IMR-90 (cell line): Measurements from ENCODE around the gene ARHGAP23. TPM values are rescaled to one million over a fixed set of nuclear protein-coding genes. Genes with fewer than 3 reads are reported as not detected.

Source experiments
- ATAC-seq: fragments of 200-7000 bp; cut with Tn5 transposase; 2 replicates; pipeline ENCODE4 v1.9.1; 2020; ENCODE audit warnings: low read depth, mild to moderate bottlenecking, moderate library complexity
- BruUV-seq: library from RNA; stranded (reverse); fragments of 400-500 nt; replicated peaks from 2 replicates; lab custom pipeline; 2021; lab: Mats Ljungman, UMichigan
- CTCF ChIA-PET: fragments of 300-600 bp; formaldehyde crosslinking; extraction: SDS; loops from one replicate; lab custom pipeline; 2021; ENCODE audit warnings: antibody characterized with exemption; lab: Yijun Ruan, JAX
- POLR2A ChIA-PET: fragments of 300-600 bp; sonication (Branson Sonifier 250); formaldehyde crosslinking; loops from one replicate; lab custom pipeline; 2022; ENCODE audit warnings: antibody characterized with exemption; ENCODE audit not compliant: unreplicated experiment; lab: Charles Lee
- DNase-seq: peaks from one replicate; pipeline ENCODE4 v3.0.0; 2013
- H2AFZ ChIP-seq: replicated peaks from 2 replicates; pipeline ENCODE3; 2013; ENCODE audit warnings: low read length, mild to moderate bottlenecking; ENCODE audit not compliant: poor library complexity
- H2AK5ac ChIP-seq: 2 replicates; pipeline ENCODE4 v1.6.1; 2013; ENCODE audit warnings: low read depth, low read length, inconsistent platforms
- H2AK9ac ChIP-seq: replicated peaks from 2 replicates; pipeline ENCODE3; 2013; ENCODE audit warnings: mild to moderate bottlenecking, low read depth, low read length, moderate library complexity; ENCODE audit not compliant: poor library complexity
- H2BK120ac ChIP-seq: 2 replicates; pipeline ENCODE4 v1.6.1; 2013; ENCODE audit warnings: low read depth, low read length, inconsistent platforms
- H2BK15ac ChIP-seq: 3 replicates; pipeline ENCODE4 v1.6.1; 2013; ENCODE audit warnings: low read depth, low read length, inconsistent platforms
- H2BK20ac ChIP-seq: 2 replicates; pipeline ENCODE4 v1.6.1; 2013; ENCODE audit warnings: low read depth, mild to moderate bottlenecking, inconsistent platforms, low read length, moderate library complexity
- H2BK5ac ChIP-seq: 2 replicates; pipeline ENCODE4 v1.6.1; 2013; ENCODE audit warnings: mild to moderate bottlenecking, low read depth, low read length, inconsistent platforms; ENCODE audit not compliant: poor library complexity, severe bottlenecking
- H3K14ac ChIP-seq: replicated peaks from 2 replicates; pipeline ENCODE4 v1.6.1; 2013; ENCODE audit warnings: low read depth, low read length, inconsistent platforms
- H3K18ac ChIP-seq: 2 replicates; pipeline ENCODE4 v1.6.1; 2013; ENCODE audit warnings: low read depth, low read length, control low read depth
- H3K23ac ChIP-seq: 2 replicates; pipeline ENCODE4 v1.6.1; 2013; ENCODE audit warnings: low read depth, low read length, inconsistent platforms
- H3K27ac ChIP-seq: 2 replicates; pipeline ENCODE4 v1.5.1; 2013; ENCODE audit warnings: mild to moderate bottlenecking, control low read depth, low read length; ENCODE audit not compliant: insufficient read depth
- H3K27me3 ChIP-seq: 2 replicates; pipeline ENCODE4 v1.6.1; 2013; ENCODE audit warnings: low read length; ENCODE audit not compliant: control insufficient read depth, insufficient read depth
- H3K36me3 ChIP-seq: 2 replicates; pipeline ENCODE4 v1.6.1; 2013; ENCODE audit warnings: low read length, mixed read lengths; ENCODE audit not compliant: control insufficient read depth, insufficient read depth
- H3K4ac ChIP-seq: 2 replicates; pipeline ENCODE4 v1.6.1; 2013; ENCODE audit warnings: low read depth, low read length, inconsistent platforms
- H3K4me1 ChIP-seq: 2 replicates; pipeline ENCODE4 v1.6.1; 2013; ENCODE audit warnings: low read length, mixed read lengths; ENCODE audit not compliant: control insufficient read depth, insufficient read depth
- H3K4me2 ChIP-seq: 2 replicates; pipeline ENCODE4 v1.6.1; 2013; ENCODE audit warnings: low read depth, mild to moderate bottlenecking, control low read depth, low read length, moderate library complexity
- H3K4me3 ChIP-seq: 2 replicates; pipeline ENCODE4 v1.5.1; 2013; ENCODE audit warnings: low read depth, mild to moderate bottlenecking, control low read depth, low read length, moderate library complexity; ENCODE audit not compliant: insufficient read depth
- H3K56ac ChIP-seq: 2 replicates; pipeline ENCODE4 v1.6.1; 2013; ENCODE audit warnings: low read length, inconsistent platforms; ENCODE audit not compliant: insufficient read depth; ENCODE audit errors: extremely low read depth
- H3K79me1 ChIP-seq, 2 experiments: 2 replicates each; pipeline ENCODE4 v1.6.1; 2013; ENCODE audit warnings: low read length in 2 of 2, inconsistent platforms in 1 of 2, low read depth in 1 of 2
- H3K9ac ChIP-seq: 2 replicates; pipeline ENCODE4 v1.6.1; 2013; ENCODE audit warnings: low read depth, low read length, control low read depth
- H3K9me1 ChIP-seq: 2 replicates; pipeline ENCODE4 v1.6.1; 2013; ENCODE audit warnings: low read length, inconsistent platforms; ENCODE audit not compliant: insufficient read depth
- H3K9me3 ChIP-seq: 2 replicates; pipeline ENCODE4 v1.6.1; 2013; ENCODE audit warnings: low read length; ENCODE audit not compliant: control insufficient read depth, insufficient read depth
- H4K20me1 ChIP-seq: 2 replicates; pipeline ENCODE4 v1.6.1; 2013; ENCODE audit warnings: low read length, inconsistent platforms; ENCODE audit not compliant: insufficient read depth
- H4K5ac ChIP-seq: 2 replicates; pipeline ENCODE4 v1.6.1; 2013; ENCODE audit warnings: mild to moderate bottlenecking, low read depth, low read length, control low read depth
- H4K8ac ChIP-seq, 2 experiments: 2 replicates each; pipeline ENCODE4 v1.6.1; 2013; ENCODE audit warnings: low read depth in 2 of 2, low read length in 2 of 2, control low read depth in 1 of 2, inconsistent platforms in 1 of 2
- H4K91ac ChIP-seq: 2 replicates; pipeline ENCODE4 v1.6.1; 2013; ENCODE audit warnings: low read depth, low read length, inconsistent platforms; ENCODE audit not compliant: insufficient read depth
- MAZ ChIP-seq: IDR thresholded peaks from 2 replicates; pipeline ENCODE4 v1.6.1; 2012; ENCODE audit warnings: low read depth, mild to moderate bottlenecking, low read length, improper control_type of control experiment, moderate library complexity, borderline replicate concordance
- POLR2A ChIP-seq: IDR thresholded peaks from 2 replicates; pipeline ENCODE4 v1.6.1; 2012; ENCODE audit warnings: mild to moderate bottlenecking, low read depth, low read length
- SMC3 ChIP-seq: fragments of 150-350 bp; IDR thresholded peaks from 2 replicates; pipeline ENCODE4 v1.6.1; 2016; ENCODE audit warnings: low read depth, mild to moderate bottlenecking, antibody characterized with exemption, low read length, moderate library complexity
- WGBS, 2 experiments: methylation state at CpG; one replicate each; pipeline versions ENCODE4 v1.1.5 to v1.1.7; 2013; ENCODE audit warnings: missing lambda C conversion rate in 2 of 2; ENCODE audit not compliant: insufficient read length in 1 of 2; ENCODE audit errors: extremely low coverage in 2 of 2; 5-methylcytosine and 5-hydroxymethylcytosine counted together
- dilution Hi-C: fragments of 300-500 bp; cut with HindIII; formaldehyde crosslinking; loops from one replicate; pipeline ENCODE4 v1.14.3; 2018; ENCODE audit warnings: low sequenced_read_pairs; ENCODE audit not compliant: unreplicated experiment
- in situ Hi-C: fragments of 300-500 bp; cut with MboI; formaldehyde crosslinking; loops from 3 replicates; pipeline ENCODE4 v1.14.3; 2019; ENCODE audit warnings: low sequenced_read_pairs, inconsistent platforms, mixed read lengths
- intact Hi-C: fragments of 100-400 bp; cut with micrococcal nuclease; formaldehyde crosslinking; loops from 2 replicates; pipeline ENCODE4 v1.10.0; 2022
- polyA plus RNA-seq, 3 experiments: library from polyadenylated mRNA; depleted of rRNA; stranded (reverse); fragments of >200 nt; gene quantifications; 2 replicates each; pipeline ENCODE4 v1.2.3, GENCODE V29; 2012; ENCODE audit warnings: low replicate concordance in 1 of 3
- total RNA-seq: library from RNA; depleted of rRNA; stranded (reverse); fragments of >200 nt; gene quantifications from 2 replicates; pipeline ENCODE4 v1.2.3, GENCODE V29; 2012
- TF ChIP-seq, protein P1 (sequence below): fragments of 150-350 bp; IDR thresholded peaks from 2 replicates; pipeline ENCODE4 v1.6.1; 2016; ENCODE audit warnings: low read depth, mild to moderate bottlenecking, low read length, moderate library complexity, borderline replicate concordance
- TF ChIP-seq, protein P2 (sequence below): fragments of 150-350 bp; IDR thresholded peaks from 2 replicates; pipeline ENCODE4 v1.6.1; 2017; ENCODE audit warnings: mild to moderate bottlenecking, antibody characterized with exemption, low read length, low read depth

ARHGAP23 gene
- total and polyA plus RNA-seq, 2 of the 4 experiments (the other 2 are of a cell fraction): 9.3 to 43.3 TPM

DNA sequence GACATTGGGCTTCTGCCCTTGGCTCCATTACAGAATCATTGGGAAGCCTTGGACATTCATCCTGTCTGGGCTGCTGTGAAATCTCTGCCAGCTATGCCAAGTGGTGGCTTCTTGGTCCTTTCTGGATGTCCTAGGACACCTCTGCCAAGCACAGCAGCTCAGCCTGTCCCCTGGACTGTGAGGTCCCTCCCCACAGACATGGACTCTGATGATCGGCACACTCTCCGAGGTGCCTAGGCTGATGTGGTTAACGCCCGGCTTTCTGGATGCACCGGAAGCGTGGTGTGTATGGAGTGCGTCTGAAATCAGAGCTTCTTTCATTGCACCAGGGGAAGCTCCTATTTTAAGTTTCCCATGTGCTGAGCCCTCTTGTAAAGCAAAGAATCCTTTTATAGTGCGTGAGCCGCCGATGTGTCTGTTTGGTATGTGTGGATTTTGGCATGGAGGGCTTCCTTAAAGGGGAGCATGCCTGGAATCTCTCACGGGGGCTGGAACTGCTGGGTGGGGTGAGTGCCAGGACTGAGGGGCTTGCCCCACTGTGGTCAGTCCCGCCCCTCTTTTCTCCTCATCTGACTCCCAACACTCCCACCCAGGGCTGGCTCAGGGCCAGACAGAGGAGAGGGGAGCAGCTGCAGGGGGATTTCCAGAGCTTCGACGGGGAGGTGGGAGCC is 7.0 kb upstream of the ARHGAP23 start:
- DNase-seq: peak; percentile 69
- in situ Hi-C loops: no loop called here

More for the DNA sequence above, 7.0 kb upstream of the ARHGAP23 start:
- H3K9me1 ChIP-seq: peaks cover 16% of the 10 kb centered on the region; the same call in 1 of the 2 replicates
- no TSS peak for BruUV-seq
- dilution Hi-C loops: no loop called here
- peak overlapping the region; percentile 16; the same call in 1 of the 2 replicates for H3K18ac ChIP-seq
- H3K27me3 ChIP-seq: peaks cover 27% of the 10 kb centered on the region
- no CpG with 5 or more reads among the region's 14 CpGs for WGBS, 2 experiments
- no peak overlapping the region for H2BK5ac ChIP-seq
- intact Hi-C loops: loop anchor here (5.0 kb wide), 2 partner anchors 66 to 161 kb away; no protein-coding TSS in a partner anchor
- ChIA-PET CTCF (interaction anchor here (0.8 to 1.5 kb wide), 3 partner anchors 72 to 242 kb away, joined by 3 to 4 read pairs (median 3); no protein-coding TSS in a partner anchor), POLR2A (no interaction called here)
- no peak overlapping the region for H3K4me3 ChIP-seq
- H2BK15ac ChIP-seq: peak overlapping the region; percentile 89; the same call in 2 of the 3 replicates
- H3K79me1 ChIP-seq: peaks cover 0 to 6% of the 10 kb centered on the region in 2 experiments; a peak in 1 of 4 replicates
- peak overlapping the region; percentile 76 for H3K4ac ChIP-seq
- no peaks in the 10 kb centered on the region for H4K20me1 ChIP-seq
- peaks cover 17% of the 10 kb centered on the region for H3K4me1 ChIP-seq
- H4K8ac ChIP-seq: peak overlapping the region; percentile 34 to 55; a peak in 3 of 4 replicates
- H3K14ac ChIP-seq: peak overlapping the region; percentile 44
- H3K9me3 ChIP-seq: no peaks in the 10 kb centered on the region
- H2BK20ac ChIP-seq: peak overlapping the region; percentile 80
- peak overlapping the region; percentile 89 for H2AK9ac ChIP-seq
- H2BK120ac ChIP-seq: peak overlapping the region; percentile 63
- peak overlapping the region; percentile 89 for H2AFZ ChIP-seq
- peak overlapping the region; percentile 62 for H3K4me2 ChIP-seq
- H4K5ac ChIP-seq: peak overlapping the region; percentile 12; the same call in 1 of the 2 replicates
- peak overlapping the region; percentile 30; the same call in 1 of the 2 replicates for H3K23ac ChIP-seq
- peak overlapping the region; percentile 80 for H4K91ac ChIP-seq
- no peak overlapping the region for H3K27ac ChIP-seq
- ATAC-seq: peak; percentile 44
- H3K56ac ChIP-seq: no peak overlapping the region
- peak overlapping the region; percentile 95 for H2AK5ac ChIP-seq
- H3K9ac ChIP-seq: no peak overlapping the region; the same call in 1 of the 2 replicates
- TF ChIP-seq SMC3 (no peak), MAZ (peak; percentile 12; the same call in 1 of the 2 replicates), POLR2A (no peak)
- TF ChIP-seq, protein P1, sequence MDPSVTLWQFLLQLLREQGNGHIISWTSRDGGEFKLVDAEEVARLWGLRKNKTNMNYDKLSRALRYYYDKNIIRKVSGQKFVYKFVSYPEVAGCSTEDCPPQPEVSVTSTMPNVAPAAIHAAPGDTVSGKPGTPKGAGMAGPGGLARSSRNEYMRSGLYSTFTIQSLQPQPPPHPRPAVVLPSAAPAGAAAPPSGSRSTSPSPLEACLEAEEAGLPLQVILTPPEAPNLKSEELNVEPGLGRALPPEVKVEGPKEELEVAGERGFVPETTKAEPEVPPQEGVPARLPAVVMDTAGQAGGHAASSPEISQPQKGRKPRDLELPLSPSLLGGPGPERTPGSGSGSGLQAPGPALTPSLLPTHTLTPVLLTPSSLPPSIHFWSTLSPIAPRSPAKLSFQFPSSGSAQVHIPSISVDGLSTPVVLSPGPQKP: no peak
- TF ChIP-seq, protein P2, sequence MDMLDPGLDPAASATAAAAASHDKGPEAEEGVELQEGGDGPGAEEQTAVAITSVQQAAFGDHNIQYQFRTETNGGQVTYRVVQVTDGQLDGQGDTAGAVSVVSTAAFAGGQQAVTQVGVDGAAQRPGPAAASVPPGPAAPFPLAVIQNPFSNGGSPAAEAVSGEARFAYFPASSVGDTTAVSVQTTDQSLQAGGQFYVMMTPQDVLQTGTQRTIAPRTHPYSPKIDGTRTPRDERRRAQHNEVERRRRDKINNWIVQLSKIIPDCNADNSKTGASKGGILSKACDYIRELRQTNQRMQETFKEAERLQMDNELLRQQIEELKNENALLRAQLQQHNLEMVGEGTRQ: no peak
- H3K36me3 ChIP-seq: no peaks in the 10 kb centered on the region
